DOHH2 (cell line): ENCODE data around the gene C9orf72.

Source experiments
- CTCF ChIP-seq: fragments of 200-600 bp; sonication (generic); IDR thresholded peaks from one replicate; pipeline ENCODE4 v1.5.1; 2014; ENCODE audit warnings: antibody characterized with exemption, mild to moderate bottlenecking, low read depth, low read length; ENCODE audit not compliant: poor library complexity, severe bottlenecking
- EZH2phosphoT487 ChIP-seq: fragments of 200-600 bp; sonication (generic); IDR thresholded peaks from 2 replicates; pipeline ENCODE4 v1.6.1; 2017; ENCODE audit warnings: borderline replicate concordance, mild to moderate bottlenecking, antibody characterized with exemption, low read length, moderate library complexity, mixed read lengths

GRCh38 chr9:27537027-27537435, 36.2 kb downstream of the C9orf72 start:
- TF ChIP-seq CTCF (no peak), EZH2phosphoT487 (no peak)
